HG03280 (cell line): ENCODE data around the gene VPS33B.

Source experiments
- ATAC-seq: cut with Tn5 transposase; IDR thresholded peaks from one replicate; pipeline ENCODE4 v1.9.1; 2021; ENCODE audit warnings: mild to moderate bottlenecking, moderate library complexity; ENCODE audit not compliant: unreplicated experiment

Gene VPS33B

DNA sequence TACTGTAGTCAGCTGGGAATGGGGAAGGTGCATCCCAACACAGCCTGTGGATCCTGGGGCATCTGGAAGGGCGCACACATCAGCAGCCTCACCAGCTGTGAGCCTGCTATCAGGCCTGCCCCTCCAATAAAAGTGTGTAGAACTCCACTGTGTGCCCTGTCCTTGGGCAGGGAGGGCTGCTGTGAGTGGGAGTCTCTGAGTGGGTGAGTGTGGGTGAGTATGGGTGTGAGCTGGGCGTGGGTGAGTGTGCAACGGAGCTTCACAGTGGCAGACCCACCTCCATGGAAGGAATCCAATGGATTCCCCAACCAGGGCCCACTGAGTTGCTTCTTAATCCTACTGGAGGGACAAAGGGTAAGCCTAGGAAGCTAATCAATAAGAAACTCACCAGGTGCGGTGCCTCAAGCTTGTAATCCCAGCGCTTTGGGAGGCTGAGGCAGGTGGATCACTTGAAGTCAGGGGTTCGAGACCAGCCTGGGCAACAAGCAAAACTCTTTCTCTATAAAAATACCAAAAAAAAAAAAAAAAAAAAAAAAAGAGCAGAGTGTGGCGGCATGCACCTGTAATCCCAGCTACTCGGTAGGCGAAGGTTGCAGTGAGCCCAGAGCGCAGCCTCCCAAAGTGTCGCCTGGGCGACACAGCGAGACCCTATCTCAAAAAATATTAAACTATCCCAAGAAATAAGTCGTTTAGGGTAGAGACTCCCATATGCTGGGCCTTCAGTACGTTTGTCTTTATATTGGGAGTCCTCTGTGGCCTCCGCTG lies 68.3 kb downstream of the VPS33B start:
- ATAC-seq, result no peak

DNA sequence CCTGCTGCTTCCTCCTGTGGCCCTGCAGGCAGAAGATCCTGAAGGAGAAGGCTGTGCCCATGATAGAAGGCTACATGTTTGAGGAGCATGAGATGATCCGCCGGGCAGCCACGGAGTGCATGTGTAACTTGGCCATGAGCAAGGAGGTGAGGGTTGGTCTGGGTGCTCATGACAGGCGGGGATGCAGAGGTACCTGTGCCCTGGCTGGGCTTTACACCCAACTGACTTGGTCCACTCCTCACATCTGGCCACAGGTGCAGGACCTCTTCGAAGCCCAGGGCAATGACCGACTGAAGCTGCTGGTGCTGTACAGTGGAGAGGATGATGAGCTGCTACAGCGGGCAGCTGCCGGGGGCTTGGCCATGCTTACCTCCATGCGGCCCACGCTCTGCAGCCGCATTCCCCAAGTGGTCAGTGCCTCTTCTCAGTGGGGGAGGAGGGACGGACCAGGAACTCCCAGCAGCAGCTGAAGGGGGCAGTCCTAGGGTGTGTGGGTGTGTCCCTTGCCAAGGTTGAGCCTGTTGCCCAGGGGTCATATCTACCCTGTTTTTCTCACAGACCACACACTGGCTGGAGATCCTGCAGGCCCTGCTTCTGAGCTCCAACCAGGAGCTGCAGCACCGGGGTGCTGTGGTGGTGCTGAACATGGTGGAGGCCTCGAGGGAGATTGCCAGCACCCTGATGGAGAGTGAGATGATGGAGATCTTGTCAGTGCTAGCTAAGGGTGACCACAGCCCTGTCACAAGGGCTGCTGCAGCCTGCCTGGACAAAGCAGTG lies 69.3 kb downstream of the VPS33B start:
- ATAC-seq, result no peak

DNA sequence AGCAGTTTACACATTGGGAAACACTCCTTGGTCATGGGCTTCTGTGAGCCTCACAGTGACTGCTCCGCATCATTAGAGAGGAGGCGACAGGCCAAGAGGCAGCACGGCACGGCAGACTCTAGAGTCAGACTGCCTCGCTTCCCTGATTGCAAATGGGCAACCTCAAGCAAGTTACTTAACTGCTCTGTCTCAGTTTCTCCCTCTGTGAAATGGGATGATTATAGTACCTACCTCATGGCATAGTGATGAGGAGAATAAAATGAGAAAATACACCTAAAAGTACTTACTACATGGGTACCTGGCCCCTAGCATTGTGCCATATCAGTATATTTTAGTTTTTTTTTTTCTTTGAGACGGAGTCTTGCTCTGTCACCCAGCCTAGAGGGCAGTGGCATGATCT lies 71.7 kb downstream of the VPS33B start:
- ATAC-seq, result no peak

DNA sequence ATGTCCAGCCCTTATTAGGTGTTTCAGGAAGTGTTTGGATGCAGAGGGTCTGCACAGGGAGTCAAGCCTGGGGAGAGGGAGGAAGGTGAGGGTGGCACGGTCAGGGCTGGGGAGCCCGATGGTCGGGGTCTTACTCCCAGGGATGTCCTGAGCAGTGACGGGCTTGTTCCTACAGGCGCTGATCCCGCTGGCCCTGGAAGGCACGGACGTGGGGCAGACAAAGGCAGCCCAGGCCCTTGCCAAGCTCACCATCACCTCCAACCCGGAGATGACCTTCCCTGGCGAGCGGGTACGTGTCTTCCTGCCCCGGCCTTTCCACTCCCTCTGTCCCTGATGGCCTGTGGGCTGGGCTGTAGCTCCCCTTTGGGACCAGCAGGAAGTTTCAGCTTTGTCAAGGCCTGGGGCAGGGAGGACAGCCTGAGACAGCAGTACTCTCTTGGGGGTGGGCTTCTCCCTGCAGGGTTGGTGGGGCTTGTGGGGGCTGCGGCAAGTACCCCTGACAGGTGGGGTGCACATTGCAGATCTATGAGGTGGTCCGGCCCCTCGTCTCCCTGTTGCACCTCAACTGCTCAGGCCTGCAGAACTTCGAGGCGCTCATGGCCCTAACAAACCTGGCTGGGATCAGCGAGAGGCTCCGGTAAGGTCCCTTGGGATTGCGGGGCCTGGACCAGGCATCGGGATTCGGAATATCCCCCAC lies 72.3 kb downstream of the VPS33B start:
- ATAC-seq, result no peak
